Epidermal melanocyte (primary cell): Measurements from ENCODE around the gene SCAF11.
"Not testable (repeated sequence)": the region's sequence is repeated elsewhere in the genome, so short reads cannot be mapped to it uniquely, and the experiment has no call there.

ENCODE experiments used
- DNase-seq: peaks from one replicate; pipeline ENCODE4 v3.0.0; 2011; ENCODE audit warnings: low spot score; ENCODE audit not compliant: insufficient read length

SCAF11 gene

GRCh38 chr12:45990468-45991283, at the start of gene SCAF11:
Gene SCAF11, minus strand, starts transcription at chr12:45990574. Its CDS starts 26,407 bp downstream, at chr12:45964167.
- peak; percentile 75 for DNase-seq

GRCh38 chr12:46037066-46037465, 46.7 kb upstream of the SCAF11 start:
- DNase-seq: not testable (repeated sequence)

GRCh38 chr12:46027172-46027571, 36.8 kb upstream of the SCAF11 start:
- no peak for DNase-seq

- no peak for DNase-seq
Observed at GRCh38 chr12:46024099-46024498, 33.7 kb upstream of the SCAF11 start.

- DNase-seq: no peak
Observed at GRCh38 chr12:46020768-46021167, 30.4 kb upstream of the SCAF11 start.

- DNase-seq: not testable (repeated sequence)
Observed at GRCh38 chr12:46018712-46019111, 28.3 kb upstream of the SCAF11 start.

GRCh38 chr12:46017866-46018375, 27.5 kb upstream of the SCAF11 start:
- not testable (repeated sequence) for DNase-seq

- no peak for DNase-seq
Observed at GRCh38 chr12:46005823-46006222, 15.4 kb upstream of the SCAF11 start.

GRCh38 chr12:46005151-46005797, 14.9 kb upstream of the SCAF11 start:
- DNase-seq: peak; percentile 38

- no peak for DNase-seq
Observed at GRCh38 chr12:46004715-46005114, 14.3 kb upstream of the SCAF11 start.

GRCh38 chr12:46000076-46000475, 9.7 kb upstream of the SCAF11 start:
- DNase-seq: not testable (repeated sequence)

- no peak for DNase-seq
Observed at GRCh38 chr12:45994736-45995135, 4.4 kb upstream of the SCAF11 start.

- DNase-seq: no peak
Observed at GRCh38 chr12:45991284-45992249, 1.2 kb upstream of the SCAF11 start.

GRCh38 chr12:45989721-45990467, 480 bp downstream of the SCAF11 start:
- no peak for DNase-seq

GRCh38 chr12:45989287-45989686, 1.1 kb downstream of the SCAF11 start:
- no peak for DNase-seq

GRCh38 chr12:45988264-45988663, 2.1 kb downstream of the SCAF11 start:
- DNase-seq: no peak

- no peak for DNase-seq
Observed at GRCh38 chr12:45987340-45987727, 3.0 kb downstream of the SCAF11 start.

GRCh38 chr12:45986641-45987339, 3.6 kb downstream of the SCAF11 start:
- DNase-seq: no peak

GRCh38 chr12:45981075-45981837, 9.1 kb downstream of the SCAF11 start:
- no peak for DNase-seq
